OCI-LY1 (cell line): ENCODE results near the gene CHRNG.

Experiments used
- CTCF ChIP-seq: fragments of 200-600 bp; sonication (generic), shearing (Covaris generic); IDR thresholded peaks from 2 replicates; pipeline ENCODE4 v1.5.1; 2017; ENCODE audit warnings: mild to moderate bottlenecking, antibody characterized with exemption, low read length, moderate library complexity, mixed read lengths
- EZH2 ChIP-seq: fragments of 200-600 bp; sonication (generic), shearing (Covaris generic); IDR thresholded peaks from 2 replicates; pipeline ENCODE4 v1.8.0; 2017; ENCODE audit warnings: borderline replicate concordance, mixed run types, mild to moderate bottlenecking, antibody characterized with exemption, low read length, moderate library complexity, mixed read lengths

GRCh38 chr2:232534940-232535651 lies 4.4 kb upstream of the CHRNG start:
- TF ChIP-seq CTCF (no peak), EZH2 (no peak)
